GM12878 (cell line): ENCODE measurements around the gene ANKRD26. TPM values are rescaled to one million over a fixed set of nuclear protein-coding genes. Genes with fewer than 3 reads are reported as not detected.

Experiments used
- ATAC-seq: fragments of 200-7000 bp; cut with Tn5 transposase; 3 replicates; pipeline ENCODE4 v1.9.1; 2020; ENCODE audit warnings: mild to moderate bottlenecking, moderate library complexity
- BruUV-seq: library from RNA; stranded (reverse); fragments of 400-500 nt; replicated peaks from 2 replicates; lab custom pipeline; 2021; lab: Mats Ljungman, UMichigan
- CTCF ChIA-PET: fragments of 300-600 bp; sonication (Branson Sonifier 250); formaldehyde crosslinking; extraction: SDS; loops from one replicate; lab custom pipeline; 2021; ENCODE audit warnings: inconsistent platforms; lab: Yijun Ruan, JAX
- POLR2A ChIA-PET: fragments of 350-600 bp; formaldehyde crosslinking; extraction: SDS; loops from one replicate; lab custom pipeline; 2021; ENCODE audit warnings: inconsistent platforms; lab: Charles Lee
- RAD21 ChIA-PET: fragments of 300-600 bp; sonication (Branson Sonifier 250); formaldehyde crosslinking; loops from one replicate; lab custom pipeline; 2023; ENCODE audit warnings: antibody characterized with exemption; ENCODE audit not compliant: unreplicated experiment; lab: Charles Lee
- SMC1A ChIA-PET: fragments of 300-600 bp; sonication (Branson Sonifier 250); formaldehyde crosslinking; loops from one replicate; lab custom pipeline; 2023; ENCODE audit not compliant: unreplicated experiment, uncharacterized antibody; lab: Charles Lee
- DNase-seq: peaks from one replicate; pipeline ENCODE4 v3.0.0-alpha.2; 2011; ENCODE audit warnings: low read depth, low spot score
- FAIRE-seq: peaks from 3 replicates; lab custom pipeline; 2011; peaks lifted over from hg19 to GRCh38; lab: Jason Lieb, UNC
- H2AFZ ChIP-seq: 2 replicates; pipeline ENCODE4 v1.6.0; 2011; ENCODE audit warnings: low read depth, low read length, control low read depth; ENCODE audit not compliant: control insufficient read depth
- H3K27ac ChIP-seq: 2 replicates; pipeline ENCODE4 v1.5.1; 2011; ENCODE audit warnings: control low read depth; ENCODE audit not compliant: control insufficient read depth, insufficient read depth
- H3K27me3 ChIP-seq, 2 experiments: replicated peaks in 1 of 2; 2 replicates each; pipeline versions ENCODE4 v1.6.0 to v1.6.1; 2011; ENCODE audit warnings: low read length in 1 of 2; ENCODE audit not compliant: control insufficient read depth in 2 of 2, insufficient read depth in 2 of 2
- H3K36me3 ChIP-seq, 2 experiments: 2 replicates each; pipeline ENCODE4 v1.5.1; 2011; ENCODE audit warnings: low read length in 1 of 2; ENCODE audit not compliant: control insufficient read depth in 2 of 2, insufficient read depth in 2 of 2
- H3K4me1 ChIP-seq: 2 replicates; pipeline ENCODE4 v1.6.1; 2011; ENCODE audit warnings: mild to moderate bottlenecking, low read length, moderate library complexity, mixed read lengths; ENCODE audit not compliant: control insufficient read depth, insufficient read depth
- H3K4me2 ChIP-seq: 2 replicates; pipeline ENCODE4 v1.6.0; 2011; ENCODE audit warnings: control low read depth; ENCODE audit not compliant: control insufficient read depth, insufficient read depth
- H3K4me3 ChIP-seq: fragments of 200-600 bp; sonication (generic); 2 replicates; pipeline ENCODE4 v1.5.1; 2016
- H3K79me2 ChIP-seq: 2 replicates; pipeline ENCODE4 v1.6.0; 2011; ENCODE audit warnings: low read length; ENCODE audit not compliant: control insufficient read depth, insufficient read depth
- H3K9ac ChIP-seq: 2 replicates; pipeline ENCODE4 v1.8.0; 2011; ENCODE audit warnings: low read length, control low read depth, mixed read lengths; ENCODE audit not compliant: control insufficient read depth, insufficient read depth
- H3K9me3 ChIP-seq: replicated peaks from 3 replicates; pipeline ENCODE4 v1.5.1; 2011; ENCODE audit warnings: mild to moderate bottlenecking, low read length; ENCODE audit not compliant: control insufficient read depth, insufficient read depth
- H4K20me1 ChIP-seq: 2 replicates; pipeline ENCODE4 v1.6.0; 2011; ENCODE audit not compliant: control insufficient read depth, insufficient read depth
- CHD1 ChIP-seq: IDR thresholded peaks from 2 replicates; pipeline ENCODE4 v1.6.1; 2012; ENCODE audit warnings: low read depth, low read length, improper control_type of control experiment
- E4F1 ChIP-seq: fragments of 450-650 bp; IDR thresholded peaks from 2 replicates; pipeline ENCODE4 v1.6.1; 2018; ENCODE audit warnings: borderline replicate concordance, mild to moderate bottlenecking; ENCODE audit not compliant: partially characterized antibody
- EZH2 ChIP-seq: IDR thresholded peaks from 2 replicates; pipeline ENCODE4 v1.6.1; 2012; ENCODE audit warnings: low read depth, mild to moderate bottlenecking, control low read depth, inconsistent platforms, low read length, borderline replicate concordance; ENCODE audit not compliant: control insufficient read depth
- FOXM1 ChIP-seq: IDR thresholded peaks from 2 replicates; pipeline ENCODE4 v1.6.1; 2012; ENCODE audit warnings: low read depth, mild to moderate bottlenecking, inconsistent platforms, low read length, moderate library complexity
- KLF5 ChIP-seq: fragments of 450-650 bp; IDR thresholded peaks from 2 replicates; pipeline ENCODE4 v1.6.1; 2014; ENCODE audit warnings: mild to moderate bottlenecking; ENCODE audit not compliant: partially characterized antibody
- MXI1 ChIP-seq: fragments of 150-350 bp; IDR thresholded peaks from 2 replicates; pipeline ENCODE4 v1.6.1; 2011; ENCODE audit warnings: low read depth, mild to moderate bottlenecking, inconsistent platforms, low read length, improper control_type of control experiment
- PAX8 ChIP-seq: fragments of 450-650 bp; IDR thresholded peaks from 2 replicates; pipeline ENCODE4 v1.6.1; 2017; ENCODE audit warnings: mild to moderate bottlenecking, moderate library complexity
- SKIL ChIP-seq: fragments of 450-650 bp; IDR thresholded peaks from 2 replicates; pipeline ENCODE4 v1.6.1; 2017; ENCODE audit warnings: mild to moderate bottlenecking, low read depth, inconsistent platforms; ENCODE audit not compliant: poor library complexity, severe bottlenecking
- SMC3 ChIP-seq: IDR thresholded peaks from 2 replicates; pipeline ENCODE4 v1.6.1; 2011; ENCODE audit warnings: low read length, improper control_type of control experiment, borderline replicate concordance
- SREBF1 ChIP-seq: IDR thresholded peaks from 2 replicates; pipeline ENCODE4 v1.6.1; 2012; ENCODE audit warnings: mild to moderate bottlenecking, low read length
- STAT1 ChIP-seq: fragments of 450-650 bp; conservative IDR thresholded peaks from 2 replicates; pipeline ENCODE4 v1.6.1; 2014; ENCODE audit warnings: antibody characterized with exemption, mild to moderate bottlenecking
- WRNIP1 ChIP-seq: IDR thresholded peaks from 2 replicates; pipeline ENCODE4 v1.6.1; 2011; ENCODE audit warnings: low read depth, low read length, improper control_type of control experiment, borderline replicate concordance
- ZNF24 ChIP-seq: fragments of 450-650 bp; IDR thresholded peaks from 2 replicates; pipeline ENCODE4 v1.6.1; 2017; ENCODE audit warnings: antibody characterized with exemption, mild to moderate bottlenecking
- WGBS: methylation state at CpG from one replicate; pipeline ENCODE4 v1.1.6; 2016; ENCODE audit warnings: low lambda C conversion rate; ENCODE audit not compliant: insufficient replicate concordance, insufficient coverage; ENCODE audit errors: missing lambda C conversion rate; 5-methylcytosine and 5-hydroxymethylcytosine counted together
- in situ Hi-C: fragments of 300-500 bp; cut with MboI; formaldehyde crosslinking; loops from 9 replicates; pipeline ENCODE4 v1.14.3; 2018; ENCODE audit warnings: mixed read lengths
- intact Hi-C: fragments of 100-400 bp; cut with micrococcal nuclease; formaldehyde crosslinking; loops from one replicate; pipeline ENCODE4 v1.14.2; 2022; ENCODE audit not compliant: unreplicated experiment
- polyA plus RNA-seq, 11 experiments: library from polyadenylated mRNA; depleted of rRNA in 4 of 11; unstranded in 6 of 11; stranded (reverse) in 5 of 11; fragments of >200 nt; fragmentation: Nextera tagmentation in 4 of 11; fragmentation: Illumina TruSeq in 1 of 11; extraction: Ambion mirVana in 4 of 11; extraction: Trizol in 1 of 11; gene quantifications; 1 replicate in 1 of 11; 2 replicates in 10 of 11; pipeline versions ENCODE4 v1.2.1 to v1.2.3, GENCODE V29; 2011 to 2016; ENCODE audit warnings: inconsistent platforms in 2 of 11, missing spikeins in 2 of 11, low read depth in 1 of 11
- total RNA-seq, 4 experiments: library from RNA; depleted of rRNA in 3 of 4; stranded (reverse); fragments of >200 nt in 3 of 4; fragmentation: Illumina TruSeq in 1 of 4; extraction: Trizol in 1 of 4; gene quantifications; 2 replicates each; pipeline versions ENCODE4 v1.2.1 to v1.2.3, GENCODE V29; 2013 to 2021

ANKRD26 gene
- total and polyA plus RNA-seq, 10 of the 15 experiments (the other 5 are each of a cell fraction or from before 2014, with no cell fraction given) = 2.3 to 12.0 (median 5.1) TPM

- TF ChIP-seq STAT1 (no peak), E4F1 (no peak), CHD1 (no peak), EZH2 (no peak), KLF5 (no peak), FOXM1 (no peak), MXI1 (no peak), WRNIP1 (no peak), SMC3 (no peak), SREBF1 (no peak)
These were observed 80.5 kb downstream of the ANKRD26 start (continued) for GRCh38 chr10:27019827-27020226.

GRCh38 chr10:26997610-26998009 lies 102.7 kb downstream of the ANKRD26 start:
- H3K4me3 ChIP-seq = no peak overlapping the region
- no peaks in the 10 kb centered on the region for H3K9me3 ChIP-seq
- no TSS peak for BruUV-seq
- TF ChIP-seq ZNF24 = no peak
- TF ChIP-seq PAX8 = no peak
- TF ChIP-seq SKIL = no peak
- TF ChIP-seq, all 136 proteins: peak for 0
- in situ Hi-C loops (no loop called here), intact Hi-C loops (no loop called here)
- no peak for FAIRE-seq
- DNase-seq = no peak
- no peak overlapping the region for H3K27ac ChIP-seq
- 89% methylated on average over 9 of the region's 9 CpGs for WGBS
- CTCF ChIA-PET = no interaction called here
- ATAC-seq = no peak
- SMC1A ChIA-PET = no interaction called here
- H3K4me1 ChIP-seq = no peaks in the 10 kb centered on the region
- H3K9ac ChIP-seq = no peak overlapping the region
- no peak overlapping the region for H2AFZ ChIP-seq
- no peak overlapping the region for H3K4me2 ChIP-seq
- no peaks in the 10 kb centered on the region for H4K20me1 ChIP-seq
- RAD21 ChIA-PET = no interaction called here
- H3K79me2 ChIP-seq = no peaks in the 10 kb centered on the region
- H3K27me3 ChIP-seq = no peaks in the 10 kb centered on the region
- H3K36me3 ChIP-seq = no peaks in the 10 kb centered on the region
- POLR2A ChIA-PET = interaction anchor here (1.0 kb wide), 1 partner anchor 70 kb away, joined by 3 read pairs; no protein-coding TSS in a partner anchor
